ENCODE results near the gene BTBD10.
A peak's percentile ranks its signal among the peaks of the same experiment; 100 is the strongest.

The BTBD10 gene

DNA sequence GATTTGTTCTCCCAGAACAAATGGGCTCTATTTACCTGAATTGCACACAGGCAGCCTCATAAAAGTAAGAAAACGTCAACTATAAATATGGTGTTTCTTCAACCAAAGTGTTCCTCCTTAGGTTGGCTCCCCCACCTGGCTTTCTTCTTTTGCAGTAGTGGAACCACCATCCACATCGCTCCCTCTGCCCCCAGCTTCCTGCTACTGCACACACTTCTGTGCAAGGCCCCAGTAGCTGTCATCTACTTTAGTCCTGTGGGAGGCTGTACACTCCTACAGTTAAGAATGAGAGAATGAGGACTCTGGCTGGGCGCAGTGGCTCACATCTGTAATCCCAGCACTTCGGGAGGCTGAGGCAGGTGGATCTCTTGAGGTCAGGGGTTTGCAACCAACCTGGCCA, 95.9 kb downstream of the BTBD10 start:
- DNase-seq: no peak

DNA sequence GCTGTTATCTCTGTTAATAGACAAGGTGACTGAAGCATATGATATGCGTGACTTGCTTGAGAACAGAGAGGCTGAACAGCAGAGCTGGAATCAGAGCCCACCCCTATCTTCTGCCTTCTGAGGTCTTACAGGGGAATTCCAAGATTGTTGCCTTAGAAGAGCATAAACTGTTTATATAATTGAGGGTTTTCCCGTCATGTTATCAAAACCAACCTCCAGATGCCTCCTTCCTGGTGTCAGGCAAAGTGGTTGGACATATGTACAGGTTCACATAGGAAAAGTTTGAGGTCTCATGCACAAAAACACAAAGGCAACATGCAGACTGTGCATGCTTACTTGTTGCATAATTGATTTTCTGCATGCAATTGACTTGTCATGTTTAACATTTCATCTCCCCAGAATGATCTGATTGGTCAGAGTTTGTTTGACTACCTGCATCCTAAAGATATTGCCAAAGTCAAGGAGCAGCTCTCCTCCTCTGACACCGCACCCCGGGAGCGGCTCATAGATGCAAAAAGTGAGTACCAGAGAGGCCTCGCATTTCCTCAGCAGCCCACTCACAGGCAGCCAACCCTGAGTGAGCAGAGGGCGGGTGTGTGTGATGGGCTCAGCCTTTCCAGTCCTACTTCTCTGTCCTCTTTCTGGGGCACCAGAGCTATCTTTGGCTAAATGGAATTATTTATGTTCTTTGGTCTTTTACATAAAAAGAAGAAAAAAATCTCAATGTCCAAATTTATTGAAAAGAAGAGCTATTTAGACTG, 96.6 kb downstream of the BTBD10 start:
- DNase-seq: no peak

DNA sequence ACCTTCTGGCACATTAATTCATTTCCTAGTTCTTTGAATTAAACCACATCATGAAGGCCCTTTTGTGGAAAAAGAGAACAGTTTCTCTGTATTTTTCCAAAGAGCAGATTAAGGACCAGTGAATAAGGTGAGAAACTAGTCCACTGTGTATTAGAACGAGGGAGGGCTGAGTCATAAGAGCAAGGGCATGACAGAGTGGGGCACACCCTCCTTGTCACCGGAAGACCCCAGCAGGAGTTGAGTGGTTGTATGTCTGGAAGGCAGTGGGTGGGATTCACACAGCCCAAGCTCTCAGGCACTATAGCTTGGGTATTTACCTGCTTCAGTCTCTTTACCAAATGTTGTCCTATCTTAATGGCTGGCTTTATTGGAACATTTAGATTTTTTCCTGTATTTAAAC, 98.6 kb downstream of the BTBD10 start:
- DNase-seq: no peak

DNA sequence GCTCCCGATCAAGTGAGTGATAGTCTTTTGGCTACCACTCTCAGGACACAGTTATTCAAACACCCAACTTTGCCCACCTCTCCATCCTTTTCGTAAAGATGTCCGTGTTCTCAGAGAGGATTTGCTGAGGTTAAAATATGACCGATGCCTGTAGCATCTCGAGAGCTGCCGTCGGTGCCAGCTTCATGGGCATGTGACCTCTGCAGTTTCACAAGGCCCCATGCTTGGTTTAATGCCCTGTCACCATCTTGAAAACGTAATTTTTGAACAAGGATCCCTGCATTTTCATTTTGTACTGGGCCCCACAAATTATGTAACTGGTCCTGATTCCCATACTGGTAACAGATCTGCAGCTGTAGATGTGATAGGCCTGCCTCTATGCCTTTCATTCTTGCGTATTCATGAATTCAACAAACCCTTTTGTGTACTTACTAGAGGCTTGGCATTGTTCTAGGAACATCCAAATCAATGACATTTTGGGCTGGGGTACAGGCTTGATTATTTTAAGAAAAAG, 100.4 kb downstream of the BTBD10 start:
- no peak for DNase-seq

DNA sequence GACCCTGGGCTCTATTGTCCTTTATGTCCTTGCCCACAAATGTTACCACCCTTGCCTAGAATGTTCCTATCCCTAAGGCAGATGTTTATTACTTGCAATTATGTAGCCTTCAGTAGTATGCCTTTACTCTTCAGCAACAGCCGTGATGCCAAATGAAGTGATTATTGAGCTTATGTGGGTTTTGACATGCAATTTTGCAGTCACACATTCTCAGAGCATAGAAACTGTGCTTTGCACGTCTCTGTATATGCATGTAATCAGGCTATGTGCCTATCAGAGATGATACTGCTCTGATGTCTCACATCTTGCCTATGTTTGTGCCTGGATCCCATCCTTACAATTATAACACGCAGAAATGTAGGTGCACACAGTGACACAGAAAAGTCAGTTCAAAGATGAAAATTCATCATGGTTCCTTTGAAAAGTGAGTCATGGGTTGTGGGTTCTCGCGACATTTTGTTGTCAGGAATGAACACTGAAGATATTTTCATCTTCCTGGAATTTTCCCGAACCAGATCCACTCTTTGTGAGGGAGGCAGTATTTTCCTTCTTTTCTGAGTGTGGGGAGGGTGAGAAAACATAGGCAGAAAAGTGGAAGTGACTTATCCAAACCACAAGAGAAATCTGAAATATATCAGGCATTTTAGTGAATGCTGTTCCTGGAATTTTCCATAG, 104.3 kb downstream of the BTBD10 start:
- DNase-seq: no peak

DNA sequence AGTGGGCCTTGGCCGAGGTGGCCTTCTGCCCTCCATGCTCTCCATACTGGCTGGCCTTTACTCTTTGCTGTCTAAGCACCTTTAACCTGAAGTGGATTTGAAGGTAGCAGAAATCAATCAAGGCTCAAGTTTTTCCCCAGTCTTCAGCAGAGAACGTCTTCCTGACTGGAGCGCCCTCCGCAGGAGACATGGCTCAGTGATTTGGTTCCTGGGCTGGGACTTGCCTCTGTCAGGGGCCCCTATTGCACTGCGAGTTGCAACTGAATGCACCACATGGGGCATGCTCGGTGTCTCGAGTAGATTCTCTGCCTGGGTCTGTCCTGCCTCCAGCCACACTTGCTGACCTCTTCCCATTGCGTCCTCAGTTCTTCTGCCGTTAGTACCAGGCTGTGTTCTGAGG, 105.8 kb downstream of the BTBD10 start:
- no peak for DNase-seq

DNA sequence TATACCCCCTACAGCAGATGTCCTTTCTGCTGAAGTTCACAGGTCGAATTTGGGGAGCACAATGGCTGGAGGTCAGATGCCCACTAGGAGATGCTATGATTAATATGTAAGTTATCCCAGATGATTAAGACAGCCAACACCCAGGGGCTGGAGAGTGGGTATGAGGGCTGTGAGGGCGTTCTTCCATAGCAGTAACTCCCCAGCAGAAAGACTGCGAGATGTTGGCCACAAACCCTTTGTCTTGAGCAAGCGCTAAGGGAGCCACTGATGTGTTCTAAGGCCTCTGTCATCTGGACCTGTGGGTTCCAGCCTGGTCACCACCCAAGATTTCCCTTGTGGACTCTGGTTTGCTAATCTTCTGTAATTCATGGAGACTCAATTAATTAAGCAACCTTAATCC, 107.8 kb downstream of the BTBD10 start:
- no peak for DNase-seq

DNA sequence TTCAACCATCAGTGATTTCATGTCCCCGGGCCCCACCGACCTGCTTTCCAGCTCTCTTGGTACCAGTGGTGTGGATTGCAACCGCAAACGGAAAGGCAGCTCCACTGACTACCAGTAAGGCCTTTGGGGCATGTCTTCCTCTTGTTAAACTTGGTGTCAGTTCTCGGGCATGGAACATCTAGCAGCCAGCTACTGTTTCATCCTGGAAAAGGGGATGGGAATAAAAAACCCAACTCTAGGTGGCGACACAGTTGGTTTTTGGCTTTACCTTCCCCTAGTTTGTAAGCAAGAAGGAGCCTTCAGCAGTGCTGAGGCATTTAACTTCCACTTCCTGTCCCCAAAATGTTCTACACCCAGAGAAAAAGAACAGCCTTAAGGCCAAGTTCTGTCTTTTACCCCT, 108.7 kb downstream of the BTBD10 start:
- no peak for DNase-seq

DNA sequence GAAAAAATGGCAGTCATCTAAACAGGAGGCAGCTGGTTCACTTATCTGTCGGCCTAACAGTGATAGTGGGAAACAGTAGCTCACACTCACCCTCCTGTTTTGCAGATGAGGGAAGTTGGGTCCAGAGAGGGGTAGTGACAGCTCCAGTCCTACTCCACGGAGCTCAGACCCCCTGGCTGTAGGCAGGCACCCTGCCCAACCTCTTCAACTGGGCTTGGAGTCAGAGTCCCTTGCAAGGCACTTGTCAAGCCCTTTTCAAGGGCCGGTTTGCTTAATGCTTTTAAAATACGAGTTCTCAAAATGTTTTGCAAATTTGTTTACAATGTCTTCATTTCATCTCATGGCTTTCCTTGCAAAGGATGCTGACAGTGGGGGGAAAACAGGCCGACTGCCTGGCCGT, 110.3 kb downstream of the BTBD10 start:
- no peak for DNase-seq

DNA sequence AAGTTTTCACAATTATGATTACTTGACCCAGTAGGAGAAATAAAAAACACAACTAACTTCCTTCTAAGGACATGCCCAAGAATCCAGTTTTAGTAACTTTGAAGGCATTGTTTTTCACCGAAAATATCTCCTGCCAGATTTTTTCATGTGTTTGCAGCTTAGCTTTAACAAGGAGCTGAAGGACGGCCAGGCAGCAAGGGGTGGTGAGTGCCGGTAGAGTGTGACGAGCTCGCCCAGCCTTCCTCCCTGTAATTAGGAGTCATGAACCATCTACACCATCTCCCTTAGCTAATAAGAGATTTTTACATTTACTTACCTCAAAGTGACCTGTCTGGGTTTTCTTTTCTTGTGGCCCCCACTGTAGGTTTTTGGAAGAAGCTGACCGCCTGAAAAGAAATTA, 113.4 kb downstream of the BTBD10 start:
- DNase-seq: no peak

DNA sequence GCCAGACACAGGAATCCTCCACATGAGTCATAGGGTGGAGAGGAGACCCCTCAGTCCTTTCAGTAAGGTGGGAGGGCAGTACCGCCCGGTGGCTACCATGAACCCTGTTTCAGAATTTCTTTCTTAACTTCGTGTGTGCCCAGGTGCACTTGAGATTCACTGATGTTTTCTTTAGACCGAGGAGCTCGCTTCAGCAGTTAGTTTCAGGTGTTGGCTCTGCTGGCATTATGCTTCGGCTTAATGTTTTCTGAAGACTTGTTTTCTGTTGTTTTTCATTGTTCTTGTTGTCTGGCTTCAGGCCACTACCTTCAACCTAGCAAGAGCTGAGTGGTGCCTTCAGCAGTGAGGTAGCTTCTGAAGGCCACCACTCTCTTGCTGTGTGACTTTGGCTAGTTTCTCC, 114.0 kb downstream of the BTBD10 start:
- DNase-seq: no peak

DNA sequence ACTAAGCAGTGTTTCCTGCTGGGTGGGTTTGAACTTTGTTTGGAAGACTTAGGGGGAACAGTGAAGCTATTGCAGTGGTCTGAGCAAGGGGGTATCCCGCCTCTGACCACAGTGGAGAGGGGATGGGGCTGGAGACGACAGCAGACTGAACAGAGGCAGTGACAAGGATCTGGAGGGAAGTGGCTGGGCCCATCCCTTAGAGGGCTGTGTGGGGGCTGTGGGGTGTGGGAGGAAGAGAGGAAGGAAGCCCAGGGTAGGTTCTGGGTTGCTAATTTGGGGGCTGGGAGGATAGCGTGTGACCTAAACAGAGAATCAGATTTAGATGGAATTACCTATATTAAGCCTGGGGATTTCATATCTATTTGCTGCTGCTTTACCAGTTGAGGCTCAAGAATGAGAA, 114.7 kb downstream of the BTBD10 start:
- DNase-seq: no peak

DNA sequence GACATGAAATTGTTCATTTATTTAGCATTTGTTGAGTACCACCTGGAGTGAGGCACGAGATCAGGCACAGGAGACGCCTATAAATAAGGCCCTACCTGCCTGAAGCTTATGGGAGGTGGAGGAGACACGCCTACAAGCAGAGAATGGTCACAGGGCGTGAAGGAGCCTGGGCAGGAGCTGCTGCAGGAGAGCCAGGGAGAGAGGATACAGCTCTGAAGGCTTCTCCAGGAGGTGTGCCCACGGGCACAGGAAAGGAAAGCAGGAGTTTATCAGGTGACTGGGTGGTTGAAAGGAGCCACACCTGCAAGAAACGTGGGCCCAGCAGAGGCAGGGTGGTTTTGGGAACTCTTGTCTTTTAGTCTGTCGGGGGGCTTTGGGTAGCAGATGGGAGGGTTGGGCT, 115.1 kb downstream of the BTBD10 start:
- no peak for DNase-seq

DNA sequence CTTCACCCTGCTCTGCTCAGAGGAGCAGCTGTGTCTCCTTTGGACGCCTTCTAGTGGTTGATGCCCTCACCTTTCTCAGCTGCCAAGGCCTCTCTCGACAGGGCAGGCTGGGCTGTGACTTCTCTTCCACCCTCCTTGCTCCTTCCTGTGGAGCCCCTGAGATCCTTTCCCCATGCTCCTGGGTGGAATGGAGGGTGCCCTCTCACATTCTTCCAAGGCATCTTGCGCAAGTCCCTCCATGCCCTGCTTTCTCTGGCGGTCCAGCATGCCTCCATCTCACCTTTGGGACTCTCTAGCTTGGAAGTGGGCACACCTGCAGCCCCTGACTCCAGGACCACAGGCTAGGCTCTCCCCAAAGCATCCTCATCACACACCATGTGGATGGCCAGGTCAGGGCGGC, 116.6 kb downstream of the BTBD10 start:
- no peak for DNase-seq

DNA sequence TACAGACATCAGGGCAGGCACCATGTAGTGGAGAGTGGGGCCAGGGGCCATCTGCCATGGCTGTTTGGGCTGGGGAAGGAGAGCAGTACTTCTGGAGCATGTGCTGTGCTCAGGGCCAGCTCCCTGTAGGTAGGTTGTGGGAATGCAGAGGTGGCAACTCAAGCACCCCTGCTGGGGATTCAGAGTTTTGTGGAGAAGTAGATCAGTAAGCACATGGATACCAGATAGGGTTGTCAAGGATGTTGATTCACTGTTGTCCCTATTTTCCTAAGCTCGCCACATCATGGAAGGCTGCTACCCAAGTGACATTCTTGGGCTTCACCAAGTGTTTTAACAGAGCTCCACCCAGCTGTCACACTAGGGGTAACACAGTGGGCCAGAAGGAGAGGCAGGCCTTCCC, 118.2 kb downstream of the BTBD10 start:
- no peak for DNase-seq

DNA sequence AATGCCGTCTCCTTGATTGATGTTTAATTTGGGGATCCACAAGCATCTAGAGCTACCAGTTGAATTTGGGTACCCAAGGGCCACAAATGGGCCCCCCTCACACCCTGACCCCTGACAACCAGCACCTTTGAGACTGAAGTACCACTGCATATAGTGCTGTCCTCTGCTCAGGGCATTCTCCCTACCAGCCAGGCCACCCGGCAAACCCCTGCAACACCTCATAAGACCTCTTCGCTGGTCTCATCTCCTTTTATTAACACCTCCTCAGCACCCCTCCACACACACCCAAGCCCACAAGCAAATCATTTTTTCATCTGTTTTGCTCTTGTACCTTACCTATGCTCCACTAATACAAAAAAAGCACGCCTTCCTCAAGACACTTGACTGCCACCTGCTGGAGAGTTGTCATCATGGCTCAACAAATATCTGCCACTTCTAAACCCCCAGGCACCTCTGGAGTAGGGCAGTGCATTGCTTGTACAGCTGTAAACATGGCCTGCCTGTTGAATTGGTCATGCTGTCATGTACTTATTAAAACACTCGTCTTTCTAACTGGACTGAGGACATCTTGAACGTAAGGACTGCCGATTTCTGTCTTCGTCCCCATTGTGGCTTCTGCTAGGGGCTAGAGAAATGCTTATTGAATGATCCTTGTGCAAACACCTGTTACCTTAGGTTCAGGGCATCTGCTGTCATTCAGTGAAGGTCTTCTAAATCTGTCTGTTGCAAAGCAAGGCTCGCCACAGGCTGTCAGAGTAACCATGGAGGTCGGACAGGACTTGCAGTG, 118.9 kb downstream of the BTBD10 start:
- peak; percentile 73 for DNase-seq

DNA sequence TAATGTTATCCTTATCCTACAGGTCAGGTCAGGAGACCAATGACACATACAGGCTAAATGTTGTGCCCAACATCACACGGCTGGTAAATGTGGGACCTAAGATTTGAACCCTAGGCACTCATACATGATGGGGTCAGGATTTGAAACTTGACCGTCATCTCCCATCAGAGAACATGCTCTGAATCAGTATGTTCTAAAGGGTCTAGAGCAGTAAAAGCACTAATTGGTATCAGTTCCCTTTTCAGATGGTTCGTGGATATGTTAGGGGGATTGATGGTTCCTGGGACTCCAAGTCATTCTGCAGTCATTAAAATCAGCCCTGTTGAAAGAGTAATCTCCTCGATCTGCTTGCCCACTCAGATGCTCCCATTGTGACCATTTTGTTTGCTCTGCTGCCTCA, 120.0 kb downstream of the BTBD10 start:
- DNase-seq: no peak

DNA sequence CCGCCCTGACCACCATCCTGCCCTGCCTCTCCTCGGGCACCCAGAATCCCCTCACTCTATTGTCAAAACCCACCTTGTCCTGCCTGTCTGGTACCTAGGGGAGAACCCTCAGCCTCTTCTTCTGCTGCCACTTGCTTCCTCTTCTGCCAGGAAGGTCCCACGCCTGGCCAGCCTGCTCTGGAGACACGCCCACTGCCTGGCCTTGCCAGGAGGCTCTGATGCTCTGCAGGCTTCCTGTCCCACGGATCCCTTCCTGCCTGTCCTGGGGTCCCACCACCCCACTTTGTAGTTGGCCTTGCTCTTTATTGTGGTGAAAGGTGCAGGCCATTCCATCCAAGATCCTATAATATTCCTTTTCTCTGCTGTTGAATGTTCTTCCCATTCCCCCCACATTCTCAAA, 122.0 kb downstream of the BTBD10 start:
- no peak for DNase-seq

DNA sequence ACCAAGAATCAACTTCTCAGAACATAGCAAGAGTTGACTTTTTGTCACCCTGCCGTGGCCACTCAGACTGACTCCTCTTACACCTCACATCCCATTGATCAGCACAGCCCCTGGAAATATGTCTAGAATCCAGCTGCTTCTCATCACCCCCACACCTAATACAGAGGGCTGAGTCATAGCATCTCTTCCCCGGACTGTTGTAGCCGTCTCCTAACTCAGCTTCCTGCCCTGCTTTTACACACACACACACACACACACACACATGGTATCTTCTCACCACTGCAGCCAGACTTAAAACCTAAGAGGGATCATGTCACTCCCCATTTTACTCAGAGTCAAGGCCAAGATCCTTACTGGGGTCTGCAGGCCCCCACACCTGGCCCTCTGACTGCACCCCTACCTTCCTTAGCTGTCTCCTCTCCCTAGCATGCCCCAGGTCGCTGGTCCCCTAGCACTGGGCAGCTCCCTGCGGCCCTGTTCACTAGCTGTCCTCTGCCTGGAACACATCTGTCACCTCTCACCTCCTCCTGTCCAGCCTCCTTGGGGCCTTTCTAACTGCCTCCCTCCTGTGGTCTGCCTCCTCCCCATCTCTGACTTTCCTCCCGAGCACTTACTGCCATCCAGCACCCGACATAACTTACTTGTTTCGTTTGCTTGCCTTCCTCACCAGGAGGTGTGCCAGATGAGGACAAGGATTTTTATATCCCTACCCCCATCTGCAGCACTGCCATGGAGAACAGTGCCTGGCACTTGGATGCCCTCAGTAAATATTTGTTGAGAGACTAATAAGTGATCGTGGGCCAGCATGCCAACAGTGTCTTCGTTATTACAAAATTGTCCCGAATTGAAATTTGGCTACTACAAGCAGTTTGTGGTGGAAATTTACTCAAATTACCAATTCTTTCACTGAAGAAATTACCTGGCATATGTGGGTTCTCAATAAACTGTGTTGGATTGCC, 123.5 kb downstream of the BTBD10 start:
- DNase-seq: no peak

DNA sequence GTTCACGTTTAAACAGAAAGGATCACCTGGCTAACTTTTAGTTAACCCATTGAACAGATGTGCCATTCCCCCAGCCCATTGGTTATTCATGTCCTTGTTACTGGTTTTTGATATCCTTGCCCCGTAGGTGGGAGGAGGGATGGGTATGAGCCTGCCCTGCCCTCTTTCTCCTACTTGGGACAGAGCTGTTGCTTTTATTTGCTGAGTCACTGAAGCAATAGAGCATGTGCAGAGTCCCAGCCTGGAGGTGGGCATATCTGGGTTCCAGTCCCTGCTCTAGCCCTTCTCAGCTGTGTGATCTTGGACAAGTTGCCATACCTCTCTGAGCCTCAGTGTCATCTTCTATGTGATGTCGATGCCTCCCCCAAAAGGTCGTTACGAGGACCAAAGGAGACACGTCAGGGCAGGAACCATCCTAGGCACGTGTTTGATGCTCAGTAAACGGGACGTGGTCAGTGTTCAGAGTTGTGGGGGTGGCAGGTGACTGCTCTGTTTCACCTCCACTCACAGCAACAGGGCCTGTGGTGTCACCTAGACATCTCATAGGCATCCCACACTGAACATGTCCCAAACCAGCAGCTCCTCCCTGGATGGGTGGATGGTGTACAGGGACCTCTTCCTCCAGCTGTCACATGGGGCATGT, 124.5 kb downstream of the BTBD10 start:
- no peak for DNase-seq

DNA sequence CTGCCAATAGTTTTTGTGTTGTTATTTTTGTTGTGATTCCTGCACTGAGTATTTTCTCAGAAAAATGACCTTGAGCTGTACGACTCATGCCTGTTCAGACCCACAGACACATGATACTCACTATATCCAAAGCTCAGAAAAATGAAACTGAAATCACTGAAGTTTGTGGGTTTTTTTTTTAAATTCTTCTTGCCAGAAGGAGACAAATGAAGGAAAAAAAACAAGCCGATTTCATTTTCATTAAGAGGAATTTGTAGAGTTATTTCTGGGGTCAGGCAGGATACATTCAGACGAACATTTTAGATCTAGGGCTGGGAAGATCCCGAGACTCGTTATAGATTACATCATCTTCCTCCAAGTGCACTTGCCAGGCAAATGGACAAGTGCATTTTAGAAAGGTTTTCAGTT, 125.0 kb downstream of the BTBD10 start:
- no peak for DNase-seq
